H1 (cell line): Measurements from ENCODE around the gene MAP4K4. TPM values are rescaled to one million over a fixed set of nuclear protein-coding genes. Genes with fewer than 3 reads are reported as not detected.

Source experiments
- CTCF ChIA-PET: fragments of 300-600 bp; sonication (Branson Sonifier 250); formaldehyde crosslinking; loops from one replicate; lab custom pipeline; 2021; ENCODE audit not compliant: partially characterized antibody; lab: Charles Lee
- POLR2A ChIA-PET: fragments of 300-600 bp; sonication (Branson Sonifier 250); formaldehyde crosslinking; loops from one replicate; lab custom pipeline; 2021; ENCODE audit warnings: inconsistent platforms; ENCODE audit not compliant: partially characterized antibody; lab: Charles Lee
- DNase-seq, 2 experiments: peaks; one replicate each; pipeline versions ENCODE4 v3.0.0 to v3.0.0-alpha.2; 2010 to 2022; ENCODE audit warnings: low spot score in 2 of 2, low read depth in 1 of 2, mixed read lengths in 1 of 2
- FAIRE-seq: peaks from 2 replicates; lab custom pipeline; 2011; peaks lifted over from hg19 to GRCh38; lab: Jason Lieb, UNC
- H2AFZ ChIP-seq: 2 replicates; pipeline ENCODE4 v1.8.1; 2012; ENCODE audit warnings: low read length, inconsistent platforms
- H2AK5ac ChIP-seq: 2 replicates; pipeline ENCODE4 v1.6.1; 2013; ENCODE audit warnings: low read depth, low read length
- H2BK120ac ChIP-seq: replicated peaks from 2 replicates; pipeline ENCODE3; 2013; ENCODE audit warnings: low read depth, low read length, inconsistent platforms
- H2BK12ac ChIP-seq: 2 replicates; pipeline ENCODE4 v1.6.1; 2013; ENCODE audit warnings: low read depth, low read length
- H2BK15ac ChIP-seq: 2 replicates; pipeline ENCODE4 v1.6.1; 2013; ENCODE audit warnings: low read length
- H2BK20ac ChIP-seq: 2 replicates; pipeline ENCODE4 v1.6.1; 2013; ENCODE audit warnings: low read length
- H2BK5ac ChIP-seq: 2 replicates; pipeline ENCODE4 v1.6.1; 2013; ENCODE audit warnings: low read depth, low read length
- H3K14ac ChIP-seq: 2 replicates; pipeline ENCODE4 v1.6.1; 2013; ENCODE audit warnings: inconsistent platforms; ENCODE audit not compliant: insufficient read length
- H3K18ac ChIP-seq: 2 replicates; pipeline ENCODE4 v1.6.1; 2013; ENCODE audit warnings: low read length; ENCODE audit errors: extremely low read depth
- H3K23ac ChIP-seq: 2 replicates; pipeline ENCODE4 v1.6.1; 2013; ENCODE audit warnings: inconsistent platforms; ENCODE audit not compliant: insufficient read length
- H3K23me2 ChIP-seq: 2 replicates; pipeline ENCODE4 v1.6.1; 2013; ENCODE audit warnings: low read depth, low read length
- H3K27ac ChIP-seq: 2 replicates; pipeline ENCODE4 v1.6.1; 2011; ENCODE audit warnings: low read depth, low read length, inconsistent platforms
- H3K27me3 ChIP-seq, 4 experiments: replicated peaks in 1 of 4; 1 replicate in 1 of 4; 2 replicates in 3 of 4; pipeline versions ENCODE4 v1.6.1 to v1.8.1; 2011 to 2013; ENCODE audit warnings: low read length in 3 of 4, mild to moderate bottlenecking in 3 of 4, inconsistent platforms in 2 of 4, mixed read lengths in 2 of 4, moderate library complexity in 1 of 4; ENCODE audit not compliant: control insufficient read depth in 3 of 4, insufficient read depth in 3 of 4; ENCODE audit errors: extremely low read depth in 1 of 4
- H3K36me3 ChIP-seq, 4 experiments: 2 replicates each; pipeline versions ENCODE4 v1.6.1 to v1.8.1; 2011 to 2013; ENCODE audit warnings: mild to moderate bottlenecking in 4 of 4, low read length in 3 of 4, moderate library complexity in 2 of 4, control low read depth in 1 of 4, inconsistent platforms in 1 of 4; ENCODE audit not compliant: insufficient read depth in 4 of 4, control insufficient read depth in 2 of 4
- H3K4ac ChIP-seq: replicated peaks from 2 replicates; pipeline ENCODE3; 2013; ENCODE audit warnings: low read length, low read depth, mixed read lengths, inconsistent platforms; ENCODE audit not compliant: insufficient read length
- H3K4me1 ChIP-seq, 4 experiments: replicated peaks in 1 of 4; 1 replicate in 1 of 4; 2 replicates in 3 of 4; pipeline versions ENCODE4 v1.6.1 to v1.8.1; 2011 to 2013; ENCODE audit warnings: low read length in 3 of 4, inconsistent platforms in 2 of 4, mixed read lengths in 1 of 4; ENCODE audit not compliant: insufficient read depth in 4 of 4, control insufficient read depth in 3 of 4
- H3K4me2 ChIP-seq, 2 experiments: 2 replicates each; pipeline versions ENCODE4 v1.6.1 to v1.8.1; 2011 to 2013; ENCODE audit warnings: low read depth in 2 of 2, low read length in 2 of 2, control low read depth in 1 of 2, inconsistent platforms in 1 of 2, mild to moderate bottlenecking in 1 of 2; ENCODE audit not compliant: insufficient read depth in 1 of 2
- H3K4me3 ChIP-seq, 4 experiments: fragments of 200-600, 300-600 bp in 1 of 4; sonication (generic), shearing (Covaris generic), sonication (Bioruptor Twin) in 1 of 4; 2 replicates each; pipeline versions ENCODE4 v1.5.1 to v1.8.1; 2011 to 2016; ENCODE audit warnings: low read length in 4 of 4, low read depth in 3 of 4, control low read depth in 2 of 4, inconsistent platforms in 2 of 4, mild to moderate bottlenecking in 2 of 4, mixed read lengths in 1 of 4, moderate library complexity in 1 of 4; ENCODE audit not compliant: insufficient read depth in 2 of 4; ENCODE audit errors: extremely low read depth in 1 of 4
- H3K56ac ChIP-seq: replicated peaks from 2 replicates; pipeline ENCODE3; 2013; ENCODE audit warnings: low read depth, mild to moderate bottlenecking, mixed read lengths, low read length, inconsistent platforms; ENCODE audit not compliant: insufficient read length
- H3K79me1 ChIP-seq: 2 replicates; pipeline ENCODE4 v1.6.1; 2013; ENCODE audit warnings: low read depth, low read length, control low read depth
- H3K79me2 ChIP-seq, 2 experiments: 2 replicates each; pipeline versions ENCODE4 v1.6.1 to v1.8.1; 2012 to 2013; ENCODE audit warnings: low read length in 2 of 2, mild to moderate bottlenecking in 2 of 2, inconsistent platforms in 1 of 2; ENCODE audit not compliant: insufficient read depth in 2 of 2, control insufficient read depth in 1 of 2
- H3K9ac ChIP-seq, 4 experiments: replicated peaks in 1 of 4; 1 replicate in 1 of 4; 2 replicates in 3 of 4; pipeline versions ENCODE4 v1.6.1 to v1.8.1; 2011 to 2013; ENCODE audit warnings: low read depth in 3 of 4, low read length in 3 of 4, control low read depth in 2 of 4, mild to moderate bottlenecking in 2 of 4, moderate library complexity in 2 of 4, inconsistent platforms in 1 of 4; ENCODE audit errors: extremely low read depth in 1 of 4
- H3K9me3 ChIP-seq, 2 experiments: 2 replicates each; pipeline versions ENCODE4 v1.6.1 to v1.8.1; 2012 to 2013; ENCODE audit warnings: mild to moderate bottlenecking in 2 of 2, moderate library complexity in 2 of 2, control low read depth in 1 of 2, inconsistent platforms in 1 of 2, low read depth in 1 of 2, low read length in 1 of 2, mixed read lengths in 1 of 2; ENCODE audit not compliant: insufficient read depth in 2 of 2
- H4K20me1 ChIP-seq, 2 experiments: replicated peaks in 1 of 2; 2 replicates each; pipeline versions ENCODE3 to v1.8.1; 2011 to 2013; ENCODE audit warnings: inconsistent platforms in 2 of 2, low read length in 2 of 2, mild to moderate bottlenecking in 1 of 2; ENCODE audit not compliant: insufficient read depth in 2 of 2, control insufficient read depth in 1 of 2
- H4K5ac ChIP-seq: 2 replicates; pipeline ENCODE4 v1.6.1; 2013; ENCODE audit warnings: low read length, low read depth, mixed read lengths, inconsistent platforms; ENCODE audit not compliant: insufficient read length
- H4K8ac ChIP-seq: 2 replicates; pipeline ENCODE4 v1.8.0; 2013; ENCODE audit warnings: mild to moderate bottlenecking, moderate library complexity, low read length, inconsistent platforms; ENCODE audit not compliant: insufficient read depth; ENCODE audit errors: extremely low read depth
- H4K91ac ChIP-seq: replicated peaks from 2 replicates; pipeline ENCODE3; 2013; ENCODE audit warnings: low read length, mixed read lengths, inconsistent platforms; ENCODE audit not compliant: insufficient read length
- WGBS, 2 experiments: shearing (Covaris generic) in 1 of 2; methylation state at CpG; one replicate each; pipeline versions ENCODE4 v1.1.6 to v1.1.7; 2013 to 2015; ENCODE audit warnings: low lambda C conversion rate in 2 of 2, mixed read lengths in 2 of 2, inconsistent platforms in 1 of 2, low coverage in 1 of 2, missing lambda C conversion rate in 1 of 2; ENCODE audit not compliant: insufficient replicate concordance in 2 of 2, insufficient coverage in 1 of 2, insufficient read length in 1 of 2; ENCODE audit errors: extremely low coverage in 1 of 2, missing lambda C conversion rate in 1 of 2; 5-methylcytosine and 5-hydroxymethylcytosine counted together
- polyA plus RNA-seq, 7 experiments: library from polyadenylated mRNA; depleted of rRNA in 3 of 7; stranded (reverse) in 5 of 7; unstranded in 2 of 7; fragments of >200 nt in 5 of 7; fragments of 200-250 nt in 2 of 7; gene quantifications; 1 replicate in 5 of 7; 2 replicates in 1 of 7; 4 replicates in 1 of 7; pipeline versions ENCODE4 v1.2.1 to v1.2.3, GENCODE V29; 2011 to 2013; ENCODE audit warnings: missing spikeins in 2 of 7, mixed read lengths in 2 of 7
- total RNA-seq: library from RNA; stranded (reverse); fragmentation: NEBNext Ultra II Directional; extraction: Animal tissue kit (Norgen Biotek cat#: 25700); gene quantifications from 2 replicates; pipeline ENCODE4 v1.2.1, GENCODE V29; 2021
- TF ChIP-seq, protein P1 (sequence below): IDR thresholded peaks from 2 replicates; pipeline ENCODE4 v1.6.1; 2011; ENCODE audit warnings: low read length, improper control_type of control experiment

The MAP4K4 gene
- total and polyA plus RNA-seq, 2 of the 8 experiments (the other 6 are each of a cell fraction or from before 2014, with no cell fraction given): 53.2 to 138 TPM

DNA sequence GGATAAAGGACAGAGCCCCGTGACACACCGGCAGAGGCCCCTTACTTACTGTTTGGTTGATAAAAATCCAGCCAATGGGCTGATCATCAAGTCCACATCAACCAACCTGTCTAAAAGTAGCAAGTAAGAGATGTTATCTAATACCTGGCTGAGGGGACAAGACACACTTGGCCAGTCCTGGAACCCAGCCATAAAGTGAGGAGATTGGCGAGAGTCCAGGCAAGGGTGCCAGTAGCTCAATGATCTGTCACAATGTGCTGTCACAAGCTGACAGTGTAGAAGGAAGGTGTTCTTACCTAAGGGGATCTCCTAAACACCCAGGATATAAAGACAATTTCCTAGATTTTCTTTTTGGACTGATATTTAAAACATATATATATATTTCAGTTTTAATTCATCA, 232.5 kb downstream of the MAP4K4 start:
- Histone ChIP-seq H3K79me2 (no peaks in the 10 kb centered on the region), H3K18ac (no peak overlapping the region), H3K4me2 (no peak overlapping the region), H2AK5ac (no peak overlapping the region), H3K14ac (no peak overlapping the region), H3K4ac (no peak overlapping the region), H2AFZ (no peak overlapping the region), H2BK15ac (no peak overlapping the region), H4K20me1 (no peaks in the 10 kb centered on the region), H3K27ac (no peak overlapping the region), H4K91ac (no peak overlapping the region), H4K5ac (no peak overlapping the region), H3K23ac (peak overlapping the region; percentile 47), H3K27me3 (no peaks in the 10 kb centered on the region), H3K23me2 (no peaks in the 10 kb centered on the region), H2BK120ac (no peak overlapping the region), H3K4me1 (no peaks in the 10 kb centered on the region), H3K79me1 (no peaks in the 10 kb centered on the region), H3K4me3 (no peak overlapping the region), H3K56ac (no peak overlapping the region), H3K9me3 (peaks cover 28 to 31% of the 10 kb centered on the region in 2 experiments), H2BK20ac (no peak overlapping the region), H2BK12ac (no peak overlapping the region), H3K9ac (no peak overlapping the region), H3K36me3 (no peaks in the 10 kb centered on the region), H4K8ac (no peak overlapping the region), H2BK5ac (no peak overlapping the region)
- ChIA-PET POLR2A (no interaction called here), CTCF (interaction anchor here (0.9 to 1.4 kb wide), 2 partner anchors 45 to 46 kb away, joined by 3 to 5 read pairs; no protein-coding TSS in a partner anchor)
- no peak for FAIRE-seq
- no peak for DNase-seq
- 86% methylated on average over 3 of the region's 3 CpGs; no CpG with 5 or more reads in 1 of the 2 experiments for WGBS, 2 experiments
- TF ChIP-seq, protein P1, sequence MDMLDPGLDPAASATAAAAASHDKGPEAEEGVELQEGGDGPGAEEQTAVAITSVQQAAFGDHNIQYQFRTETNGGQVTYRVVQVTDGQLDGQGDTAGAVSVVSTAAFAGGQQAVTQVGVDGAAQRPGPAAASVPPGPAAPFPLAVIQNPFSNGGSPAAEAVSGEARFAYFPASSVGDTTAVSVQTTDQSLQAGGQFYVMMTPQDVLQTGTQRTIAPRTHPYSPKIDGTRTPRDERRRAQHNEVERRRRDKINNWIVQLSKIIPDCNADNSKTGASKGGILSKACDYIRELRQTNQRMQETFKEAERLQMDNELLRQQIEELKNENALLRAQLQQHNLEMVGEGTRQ: no peak
